ENCODE measurements around the gene SUZ12.
"Not testable (repeated sequence)": the region's sequence is repeated elsewhere in the genome, so short reads cannot be mapped to it uniquely, and the experiment has no call there.

SUZ12 gene

DNA sequence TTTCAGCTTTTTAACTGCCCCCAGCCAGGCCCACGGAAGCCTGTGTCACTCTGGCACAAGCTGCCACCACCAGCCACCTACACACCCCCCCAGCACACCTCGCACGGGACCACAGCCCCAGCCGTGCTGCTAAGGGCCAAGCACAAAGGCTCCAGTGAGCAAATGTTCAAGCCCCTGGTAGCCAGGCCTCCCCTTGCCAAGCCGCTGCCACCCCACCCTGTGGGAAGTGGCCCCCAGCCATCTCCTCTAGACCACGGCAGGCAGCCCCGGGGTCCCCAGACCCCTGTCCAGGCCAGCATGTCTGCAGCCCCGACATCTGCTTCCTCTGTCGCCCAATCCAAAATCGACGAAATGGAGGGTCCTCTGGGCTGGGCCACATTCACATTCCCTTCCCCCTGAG is 105.5 kb downstream of the SUZ12 start:
- not testable (repeated sequence) for DNase-seq

DNA sequence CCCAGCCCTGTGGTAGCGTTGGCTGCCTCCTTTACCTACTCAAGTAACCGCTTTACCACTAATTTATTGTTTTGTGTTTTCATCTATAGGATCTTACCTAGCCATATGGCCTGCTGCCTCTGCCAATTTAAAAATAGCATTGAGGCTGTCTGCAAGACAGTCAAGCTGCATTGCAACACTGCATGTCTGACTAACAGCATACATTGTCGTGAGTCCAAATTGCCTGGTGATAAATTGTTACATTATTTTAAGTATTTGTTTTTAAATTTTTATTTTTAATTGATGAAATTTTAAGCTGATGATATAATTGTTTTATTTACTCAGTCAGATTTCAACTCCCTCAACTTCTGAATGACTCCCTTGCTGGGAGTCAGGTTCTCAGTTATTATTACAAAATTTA is 108.8 kb downstream of the SUZ12 start:
- not testable (repeated sequence) for DNase-seq

DNA sequence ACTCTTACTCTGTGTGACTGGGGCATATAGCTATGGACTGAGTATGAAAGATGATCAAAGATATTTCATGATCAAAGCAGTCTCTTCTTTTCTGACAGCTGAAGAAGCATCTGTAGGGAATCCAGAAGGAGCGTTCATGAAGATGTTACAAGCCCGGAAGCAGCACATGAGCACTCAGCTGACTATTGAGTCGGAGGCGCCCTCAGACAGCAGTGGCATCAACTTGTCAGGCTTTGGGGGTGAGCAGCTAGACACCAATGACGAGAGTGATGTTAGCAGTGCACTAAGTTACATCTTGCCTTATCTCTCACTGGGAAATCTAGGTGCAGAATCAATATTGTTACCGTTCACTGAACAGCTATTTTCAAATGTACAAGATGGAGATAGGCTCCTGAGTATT is 110.9 kb downstream of the SUZ12 start:
- DNase-seq: not testable (repeated sequence)

All from activated CD4-positive, alpha-beta T cell treated with anti-CD3 and anti-CD28 coated beads for 4 hours (primary cell).